Vagina (tissue), 2 donors: ENCODE results near the gene LRMDA.

ENCODE experiments used
- POLR2AphosphoS5 ChIP-seq, 2 donors: sonication (generic); formaldehyde crosslinking; IDR thresholded peaks; one replicate each; pipeline ENCODE4 v1.9.0; 2017; ENCODE audit warnings: antibody characterized with exemption in 2 of 2, mild to moderate bottlenecking in 2 of 2, low read depth in 1 of 2; ENCODE audit not compliant: insufficient read depth in 1 of 2
- TF ChIP-seq, protein P1 (sequence below), 3 experiments: fragments of 450-650 bp in 2 of 3; fragments of 200-600 bp in 1 of 3; sonication (generic) in 1 of 3; IDR thresholded peaks; one replicate each; pipeline ENCODE4 v1.5.1; 2017 to 2019; ENCODE audit warnings: antibody characterized with exemption in 3 of 3, mild to moderate bottlenecking in 2 of 3, moderate library complexity in 2 of 3

DNA sequence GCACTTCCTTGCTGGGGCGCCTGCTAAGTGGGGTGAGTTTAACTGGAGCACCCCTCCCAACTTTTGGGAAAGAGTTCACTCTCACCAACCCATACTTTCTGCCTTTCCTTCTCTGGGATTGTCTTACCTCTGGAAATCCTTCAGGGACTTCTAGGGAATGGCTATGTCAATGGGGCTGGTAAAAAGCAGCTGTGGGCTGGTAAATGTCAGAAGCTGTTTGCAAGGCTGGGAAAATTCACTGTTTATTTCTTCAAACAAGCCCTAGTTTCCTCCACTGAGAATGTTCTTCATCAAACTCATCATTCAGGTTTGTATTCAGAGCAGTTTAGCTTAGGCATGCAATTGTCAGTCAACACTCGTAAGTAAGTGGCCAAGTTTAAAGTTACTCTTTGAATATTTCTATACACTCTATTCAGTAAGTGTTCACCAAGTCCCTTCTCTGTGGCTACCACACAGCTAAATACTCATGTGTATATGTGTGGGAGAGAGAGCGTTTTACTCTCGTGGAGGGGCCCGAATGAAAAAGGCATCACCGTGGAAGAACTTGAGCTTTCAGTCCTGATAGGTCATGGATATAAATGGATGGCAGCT is 654.8 kb downstream of the LRMDA start:
- TF ChIP-seq, protein P1, sequence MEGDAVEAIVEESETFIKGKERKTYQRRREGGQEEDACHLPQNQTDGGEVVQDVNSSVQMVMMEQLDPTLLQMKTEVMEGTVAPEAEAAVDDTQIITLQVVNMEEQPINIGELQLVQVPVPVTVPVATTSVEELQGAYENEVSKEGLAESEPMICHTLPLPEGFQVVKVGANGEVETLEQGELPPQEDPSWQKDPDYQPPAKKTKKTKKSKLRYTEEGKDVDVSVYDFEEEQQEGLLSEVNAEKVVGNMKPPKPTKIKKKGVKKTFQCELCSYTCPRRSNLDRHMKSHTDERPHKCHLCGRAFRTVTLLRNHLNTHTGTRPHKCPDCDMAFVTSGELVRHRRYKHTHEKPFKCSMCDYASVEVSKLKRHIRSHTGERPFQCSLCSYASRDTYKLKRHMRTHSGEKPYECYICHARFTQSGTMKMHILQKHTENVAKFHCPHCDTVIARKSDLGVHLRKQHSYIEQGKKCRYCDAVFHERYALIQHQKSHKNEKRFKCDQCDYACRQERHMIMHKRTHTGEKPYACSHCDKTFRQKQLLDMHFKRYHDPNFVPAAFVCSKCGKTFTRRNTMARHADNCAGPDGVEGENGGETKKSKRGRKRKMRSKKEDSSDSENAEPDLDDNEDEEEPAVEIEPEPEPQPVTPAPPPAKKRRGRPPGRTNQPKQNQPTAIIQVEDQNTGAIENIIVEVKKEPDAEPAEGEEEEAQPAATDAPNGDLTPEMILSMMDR (IDR thresholded peaks at IDR 0.05): no peak
- no peak for TF ChIP-seq POLR2AphosphoS5 (IDR thresholded peaks at IDR 0.05; ENCODE audit: insufficient read depth in 1 of 2, low read depth in 1 of 2)
